Fibroblast of skin of left quadriceps (primary cell): ENCODE data around the gene MARCHF3.
"Not testable (repeated sequence)": the region's sequence is repeated elsewhere in the genome, so short reads cannot be mapped to it uniquely, and the experiment has no call there.

Experiments
- DNase-seq, 2 experiments: peaks; one replicate each; pipeline ENCODE4 v3.0.0-alpha.2; 2013; ENCODE audit warnings: low read depth in 2 of 2

The MARCHF3 gene

DNA sequence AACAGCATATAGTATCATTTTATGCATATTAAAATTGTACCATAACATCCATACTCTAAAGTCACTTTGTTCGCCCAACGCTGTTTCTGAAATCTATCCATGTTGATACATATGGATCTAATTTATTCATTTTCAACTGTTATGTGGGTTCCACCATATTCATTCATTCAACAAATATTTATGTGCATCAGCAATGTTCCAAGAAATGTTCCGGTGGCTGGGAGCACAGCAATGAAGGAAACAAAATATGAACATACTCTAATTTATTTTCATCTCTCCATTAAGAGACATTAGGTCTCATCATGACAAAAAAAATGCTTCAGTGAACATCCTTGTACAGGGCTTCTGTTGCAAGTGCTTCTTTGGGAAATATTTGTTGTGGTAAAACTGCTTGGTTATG, 75.4 kb downstream of the MARCHF3 start:
- peak; percentile 46 to 51 for DNase-seq

DNA sequence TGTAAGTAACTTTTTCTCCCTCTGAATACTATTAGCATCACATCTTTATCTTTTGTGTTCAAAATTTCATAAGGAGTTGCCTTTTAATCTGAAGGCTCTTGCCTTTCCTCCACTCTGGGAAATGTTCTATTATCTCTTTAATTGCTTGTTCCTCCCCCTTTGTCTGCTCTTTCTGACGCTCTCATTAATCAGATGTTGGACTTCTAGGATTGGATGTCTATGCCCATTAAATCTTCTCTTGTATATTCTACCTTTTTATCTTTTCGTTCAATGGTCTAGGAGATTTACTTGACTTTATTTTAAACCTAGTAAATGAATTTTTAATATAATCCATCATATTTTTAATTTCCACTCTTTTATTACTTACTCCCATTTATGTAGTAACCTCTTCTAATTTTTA, 76.7 kb downstream of the MARCHF3 start:
- DNase-seq, result no peak

DNA sequence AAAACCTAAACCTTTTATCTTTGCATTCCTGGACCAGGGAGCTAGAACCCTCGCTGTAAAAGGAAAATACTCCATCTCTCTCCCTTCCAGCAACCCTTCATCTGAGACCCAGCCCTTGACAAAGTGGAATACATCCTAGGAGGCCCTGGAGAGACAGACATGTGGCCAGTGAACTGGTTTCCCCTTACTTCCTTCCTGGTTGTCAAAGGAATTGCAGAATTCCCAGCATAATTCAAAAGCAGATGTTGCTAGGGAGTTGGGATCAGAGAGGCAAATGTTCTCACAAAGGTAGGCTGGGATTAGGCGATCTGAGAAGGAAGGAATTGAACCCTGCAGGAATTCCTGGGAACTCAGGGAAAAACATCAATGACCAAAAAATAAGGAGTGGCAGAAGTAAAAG, 80.9 kb downstream of the MARCHF3 start:
- DNase-seq, result no peak

DNA sequence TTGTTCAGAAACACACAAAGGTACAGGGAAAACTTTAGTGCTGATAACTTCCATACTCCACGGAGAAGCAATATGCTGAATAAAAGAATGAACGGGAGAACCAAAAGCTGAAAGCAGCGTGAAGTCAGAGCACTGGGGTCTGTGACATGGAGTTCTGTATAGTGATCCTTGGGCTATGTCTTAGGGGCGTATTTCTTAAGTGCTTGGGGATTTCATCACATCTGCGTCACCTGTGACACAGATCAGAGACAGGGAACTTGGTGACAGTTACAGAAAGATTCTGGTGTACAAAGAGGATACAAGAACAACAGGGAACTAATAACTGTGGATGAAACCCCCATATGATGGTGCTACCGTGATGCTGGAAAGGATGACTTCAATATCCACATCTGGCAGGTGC, 81.9 kb downstream of the MARCHF3 start:
- no peak for DNase-seq

DNA sequence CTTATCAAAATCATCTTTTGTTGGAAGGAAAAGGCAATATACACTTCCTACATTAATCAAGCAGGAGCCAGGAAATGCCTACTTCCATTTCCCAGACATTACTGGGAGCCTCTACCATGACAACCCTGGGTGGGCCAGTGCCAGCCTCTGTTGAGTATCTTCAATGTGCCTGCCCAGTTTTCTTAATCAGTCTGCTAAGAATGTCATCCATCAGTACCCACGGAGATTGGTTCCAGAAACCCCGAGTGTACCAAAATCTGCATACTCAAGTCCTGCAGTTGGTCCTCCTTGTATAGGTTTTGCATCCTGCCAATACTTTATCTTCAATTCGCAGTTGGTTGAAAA, 82.4 kb downstream of the MARCHF3 start:
- DNase-seq, result no peak

DNA sequence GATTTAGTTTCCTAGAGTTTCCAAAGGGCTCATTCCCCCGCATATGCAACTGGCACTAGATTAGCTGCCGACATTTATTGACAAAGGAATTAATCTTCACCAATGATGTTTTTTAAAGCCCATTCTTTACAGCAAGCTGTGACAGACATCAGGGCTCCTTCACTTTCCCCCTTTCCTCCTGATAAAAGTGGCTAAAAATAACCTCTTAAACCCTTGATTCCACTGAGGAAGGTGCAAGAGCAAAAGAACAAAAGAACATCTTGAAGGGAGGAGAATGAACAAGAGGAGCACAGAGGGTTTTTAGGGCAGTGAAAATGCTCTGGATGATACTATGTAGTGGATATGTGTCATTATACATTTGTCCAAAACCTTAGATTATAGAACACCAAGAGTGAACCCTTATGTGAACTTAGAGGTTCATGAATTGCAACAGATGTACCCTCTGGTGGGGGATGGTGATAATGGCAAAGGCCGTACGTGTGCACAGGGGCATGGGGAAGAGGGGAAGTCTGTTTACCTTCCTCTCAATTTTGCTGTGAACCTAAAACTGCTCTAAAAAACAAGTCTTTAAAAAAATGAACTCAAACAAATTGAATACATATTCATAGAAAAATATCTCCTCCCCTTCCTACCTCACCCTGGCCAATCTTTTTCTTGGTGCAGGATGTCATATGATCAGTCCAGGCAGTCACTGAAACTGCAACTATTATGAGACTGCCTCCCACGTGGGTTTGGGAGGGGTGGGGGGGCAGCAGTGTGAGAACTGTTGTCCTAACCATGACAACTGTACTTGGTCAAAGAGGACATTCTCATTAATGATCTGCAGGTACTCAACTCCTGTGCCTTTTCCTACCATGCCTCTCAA, 83.0 kb downstream of the MARCHF3 start:
- DNase-seq, result no peak

DNA sequence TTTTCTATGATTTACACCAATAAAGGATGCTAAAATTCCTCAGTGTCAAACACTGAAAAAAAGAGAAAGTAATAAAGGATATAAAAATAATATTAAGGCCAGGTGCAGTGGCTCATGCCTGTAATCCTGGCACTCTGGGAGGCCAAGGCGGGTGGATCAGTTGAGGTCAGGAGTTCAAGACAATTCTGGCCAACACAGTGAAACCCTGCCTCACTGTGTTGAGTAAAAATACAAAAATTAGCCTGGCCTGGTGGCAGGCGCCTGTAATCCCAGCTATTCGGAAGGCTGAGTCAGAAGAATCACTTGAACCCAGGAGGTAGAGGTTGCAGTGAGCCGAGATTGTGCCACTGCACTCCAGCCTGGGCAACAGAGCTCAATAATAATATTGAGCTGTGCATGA, 87.5 kb downstream of the MARCHF3 start:
- DNase-seq, result not testable (repeated sequence)

DNA sequence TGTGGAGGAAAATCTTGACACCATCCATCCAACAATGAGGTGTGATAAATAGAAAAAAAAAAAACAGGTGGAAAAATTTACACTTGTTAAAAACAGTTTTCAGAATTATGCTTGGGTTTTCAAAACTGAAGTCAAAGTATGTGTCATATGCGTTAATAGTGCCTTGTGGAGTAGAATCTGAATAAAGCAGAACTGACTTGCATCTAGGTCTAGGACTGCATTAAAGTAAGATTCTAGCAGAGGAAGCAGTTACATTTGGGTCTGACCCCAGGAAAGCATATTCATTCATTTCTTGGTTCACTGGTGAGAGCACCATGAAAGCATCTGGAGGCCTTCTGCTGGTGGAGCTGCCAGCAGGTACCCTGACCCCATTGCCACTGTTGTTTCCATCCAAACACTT, 89.0 kb downstream of the MARCHF3 start:
- DNase-seq, result no peak

DNA sequence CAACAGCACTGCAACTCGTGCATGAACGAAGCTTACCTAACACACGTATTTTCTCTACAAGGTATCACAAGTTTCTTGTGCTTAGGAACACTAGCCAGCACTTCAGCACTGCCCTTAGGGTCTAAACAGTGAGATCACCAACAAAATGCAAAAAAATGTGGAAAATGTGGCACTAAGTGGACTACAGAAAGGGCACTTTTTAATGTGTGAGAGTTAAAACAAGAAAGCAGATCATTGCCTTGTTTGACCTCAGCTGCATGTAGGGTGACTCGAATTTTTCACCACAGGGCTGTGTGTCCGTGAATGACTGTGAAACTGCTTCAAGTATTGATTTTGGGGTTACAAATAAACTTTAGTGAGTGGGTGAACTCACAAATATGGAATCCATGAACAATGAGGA, 90.5 kb downstream of the MARCHF3 start:
- DNase-seq, result no peak

DNA sequence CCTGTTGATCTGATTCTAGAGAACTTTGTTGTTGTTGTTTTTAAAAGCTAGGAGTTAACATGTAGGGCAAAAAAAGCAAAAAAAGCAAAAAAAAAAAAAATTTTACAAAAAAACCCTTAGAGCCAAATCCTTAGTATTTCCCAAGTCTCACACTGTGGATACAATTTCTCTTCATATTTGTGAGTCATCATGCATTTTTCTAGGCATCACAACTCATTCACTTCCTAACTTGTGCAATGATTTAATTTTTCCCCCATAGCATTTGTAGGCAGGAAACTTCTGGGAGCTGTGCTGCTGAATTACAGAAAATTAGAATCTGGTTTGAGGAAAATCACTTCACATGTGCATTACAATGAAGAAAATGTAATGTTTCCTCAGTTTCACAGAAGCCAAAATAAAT, 91.9 kb downstream of the MARCHF3 start:
- peak; percentile 70 to 71 for DNase-seq

DNA sequence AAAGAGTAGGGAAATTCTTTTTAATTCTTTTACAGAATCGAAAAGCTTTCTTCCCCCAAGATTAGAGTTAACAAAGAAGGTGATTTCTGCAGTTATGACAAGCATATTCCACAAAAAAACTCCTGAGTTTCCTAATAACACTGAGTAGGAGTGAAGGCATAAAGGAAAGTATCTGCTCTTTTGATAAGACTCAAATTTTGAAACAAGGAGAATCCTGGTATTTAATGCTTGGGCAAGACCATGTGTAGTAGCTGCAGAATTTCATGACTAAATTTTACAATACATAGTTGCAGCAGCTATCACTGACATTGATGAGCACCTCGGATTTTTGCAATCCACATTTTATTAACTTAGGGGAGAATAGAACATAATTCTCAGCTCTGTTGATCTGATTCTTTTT, 92.6 kb downstream of the MARCHF3 start:
- DNase-seq, result no peak

DNA sequence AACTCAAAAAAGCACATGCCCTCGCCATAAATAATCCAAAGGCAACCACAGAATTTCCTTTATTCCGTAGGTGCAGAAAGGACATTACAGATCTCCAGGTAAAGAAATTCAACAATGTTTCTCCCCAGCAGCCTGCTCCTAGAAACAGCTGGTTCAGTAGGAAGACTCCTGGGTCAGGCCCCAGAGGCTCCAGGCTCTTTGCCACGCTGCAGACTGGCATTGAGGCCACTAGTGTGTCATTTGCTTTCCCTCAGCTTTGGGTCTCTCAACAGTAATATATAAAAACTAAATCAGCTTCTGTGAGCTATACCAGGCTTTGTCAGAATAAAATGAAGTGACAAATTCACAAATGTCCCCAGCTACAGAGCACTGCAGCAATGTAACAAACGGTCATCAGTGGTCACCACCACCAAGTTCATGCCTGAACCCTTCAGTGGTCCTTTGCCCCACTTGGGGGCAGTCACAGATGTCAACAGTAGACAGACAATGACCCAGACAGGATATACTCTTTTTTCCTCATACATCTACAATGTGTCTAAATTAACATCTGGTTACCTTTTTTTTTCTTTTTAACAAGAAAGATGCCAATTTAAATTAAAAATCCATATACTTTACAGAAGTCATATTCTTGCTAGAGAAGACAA, 93.5 kb downstream of the MARCHF3 start:
- DNase-seq, result no peak

DNA sequence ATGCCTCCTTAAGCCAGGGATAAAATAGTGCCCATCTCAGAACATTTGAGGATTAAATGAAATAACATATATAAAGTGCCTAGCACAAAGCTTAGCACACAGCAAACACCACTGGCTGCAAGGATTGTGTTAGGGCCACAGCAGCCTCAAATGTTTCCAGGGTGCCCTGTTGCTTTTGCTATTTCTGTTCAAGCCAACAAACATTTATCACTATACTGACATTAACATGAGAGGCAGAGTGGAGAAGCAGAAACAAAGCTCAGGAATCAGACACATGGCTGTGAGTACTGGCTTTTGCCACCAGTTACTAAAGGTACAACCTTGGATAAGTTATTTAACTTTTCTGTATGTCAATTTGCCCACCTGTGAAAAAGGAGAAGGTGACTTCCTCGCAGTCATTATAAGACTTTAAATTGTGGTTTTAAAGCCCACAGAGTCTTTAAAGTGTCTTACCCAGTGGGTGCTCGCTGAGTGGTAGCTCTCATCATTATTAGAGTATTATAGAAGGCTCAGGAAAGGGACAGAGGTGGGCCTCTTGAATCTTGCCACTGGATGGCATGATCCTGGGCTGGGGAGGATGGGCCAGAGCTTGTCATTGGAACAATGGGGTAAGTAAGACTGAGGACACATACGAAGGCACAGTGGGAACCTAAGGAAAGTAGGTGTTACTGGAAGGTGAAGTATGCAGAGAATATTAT, 98.2 kb downstream of the MARCHF3 start:
- DNase-seq, result no peak

DNA sequence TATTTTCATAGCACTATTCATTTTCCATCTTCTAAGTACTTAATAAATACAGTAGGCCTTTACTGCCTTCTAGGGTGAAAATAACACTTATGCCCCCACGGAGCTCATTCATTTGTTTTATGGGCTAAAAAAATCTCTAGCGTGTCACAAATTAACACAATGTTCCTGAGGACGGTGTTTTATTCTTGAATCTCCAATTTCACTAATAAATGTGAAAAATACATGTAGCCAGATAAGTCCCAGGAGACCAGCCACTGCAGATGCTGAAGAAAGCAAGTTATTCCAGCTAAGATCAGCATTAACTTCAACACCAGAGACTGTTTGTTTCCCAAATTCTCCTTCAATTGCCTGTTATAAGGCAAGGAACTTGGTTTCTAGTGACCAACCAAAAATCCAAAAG, 102.3 kb downstream of the MARCHF3 start:
- no peak for DNase-seq

DNA sequence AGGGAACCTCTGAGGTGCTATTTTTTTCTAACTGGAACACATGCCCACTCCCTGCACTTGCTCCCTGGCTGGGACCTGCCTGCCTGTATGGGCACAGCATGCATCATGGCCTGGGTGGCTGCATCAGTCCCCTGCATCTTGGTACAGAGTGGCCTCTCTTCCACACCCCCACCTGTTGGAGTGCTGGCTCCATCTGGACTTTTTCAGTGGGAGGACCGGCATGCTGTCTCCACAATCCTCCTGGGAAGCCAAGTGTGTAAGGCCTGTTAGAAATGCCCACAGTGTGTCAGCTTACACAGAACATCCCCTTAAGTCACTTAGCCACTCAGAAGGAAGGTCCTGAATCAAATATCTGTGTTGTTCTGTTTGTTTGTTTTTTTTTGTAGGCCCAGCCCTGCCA, 102.9 kb downstream of the MARCHF3 start:
- DNase-seq, result no peak

DNA sequence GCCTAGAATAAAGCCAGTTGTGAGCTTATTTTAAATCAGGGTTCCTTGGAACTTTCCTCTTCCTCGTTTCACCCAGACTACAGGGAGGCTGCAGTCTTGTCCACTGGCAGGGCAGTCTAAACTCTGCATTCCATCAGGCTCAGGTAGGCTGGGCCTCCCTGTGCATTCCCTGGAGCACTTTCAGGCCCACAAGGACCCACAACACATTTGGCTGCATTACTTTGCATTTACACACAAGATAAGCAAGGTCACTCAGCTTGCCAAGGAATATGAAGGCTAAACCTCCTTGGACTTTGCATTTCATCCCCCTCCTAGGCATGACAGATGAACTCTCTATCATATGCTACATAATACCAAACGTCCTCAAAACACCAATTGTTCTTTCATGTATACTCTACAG, 104.2 kb downstream of the MARCHF3 start:
- no peak for DNase-seq

DNA sequence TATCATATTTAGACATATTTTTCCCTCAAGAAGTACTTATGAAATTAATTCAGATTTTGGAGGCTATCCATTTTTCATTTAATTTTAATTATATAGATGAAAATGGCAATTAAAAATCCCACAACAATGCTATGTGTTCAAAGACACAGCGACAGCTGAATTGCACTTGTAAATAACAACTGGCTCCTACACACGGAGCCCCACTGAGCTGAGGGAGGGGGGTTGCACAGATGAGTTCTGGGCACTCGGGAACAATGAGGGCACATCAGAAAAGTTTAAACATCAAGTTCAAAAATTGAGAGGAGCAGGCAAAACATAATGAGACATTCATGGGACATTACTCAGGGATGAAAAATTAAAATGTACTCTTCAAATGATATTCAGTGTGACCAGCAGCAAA, 104.9 kb downstream of the MARCHF3 start:
- no peak for DNase-seq

DNA sequence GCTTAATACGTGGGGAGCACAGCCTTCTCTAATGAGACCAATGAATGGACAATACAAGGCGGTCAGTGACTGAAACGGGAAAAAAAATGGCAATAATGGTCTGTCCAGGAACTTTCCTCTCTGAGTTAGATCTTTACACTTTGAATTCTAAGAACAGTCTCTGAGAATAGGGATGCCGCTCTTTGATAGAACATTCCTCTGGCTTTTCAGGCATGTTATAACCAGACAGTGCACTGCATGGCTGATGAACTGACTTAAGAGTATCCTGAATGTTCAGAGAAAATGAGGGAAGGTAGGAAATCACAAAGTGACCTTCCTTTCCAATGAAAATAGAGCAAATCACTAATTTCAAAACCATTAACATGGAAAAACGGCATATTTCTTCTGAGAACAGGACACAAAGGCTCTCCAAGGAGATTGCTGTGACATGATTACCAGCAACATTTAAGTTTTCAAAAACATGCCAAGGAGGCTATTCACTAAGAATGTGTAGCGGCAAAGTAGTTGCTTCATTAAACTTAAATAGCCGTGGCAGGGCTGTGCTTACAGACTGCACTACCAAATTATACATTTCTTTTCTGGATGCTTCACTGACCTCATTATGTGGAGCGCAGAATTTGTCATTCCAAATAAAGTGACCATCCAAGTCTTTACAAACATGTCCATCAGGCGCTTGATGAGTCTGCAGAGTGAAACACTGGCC, 105.9 kb downstream of the MARCHF3 start:
- DNase-seq, result no peak

DNA sequence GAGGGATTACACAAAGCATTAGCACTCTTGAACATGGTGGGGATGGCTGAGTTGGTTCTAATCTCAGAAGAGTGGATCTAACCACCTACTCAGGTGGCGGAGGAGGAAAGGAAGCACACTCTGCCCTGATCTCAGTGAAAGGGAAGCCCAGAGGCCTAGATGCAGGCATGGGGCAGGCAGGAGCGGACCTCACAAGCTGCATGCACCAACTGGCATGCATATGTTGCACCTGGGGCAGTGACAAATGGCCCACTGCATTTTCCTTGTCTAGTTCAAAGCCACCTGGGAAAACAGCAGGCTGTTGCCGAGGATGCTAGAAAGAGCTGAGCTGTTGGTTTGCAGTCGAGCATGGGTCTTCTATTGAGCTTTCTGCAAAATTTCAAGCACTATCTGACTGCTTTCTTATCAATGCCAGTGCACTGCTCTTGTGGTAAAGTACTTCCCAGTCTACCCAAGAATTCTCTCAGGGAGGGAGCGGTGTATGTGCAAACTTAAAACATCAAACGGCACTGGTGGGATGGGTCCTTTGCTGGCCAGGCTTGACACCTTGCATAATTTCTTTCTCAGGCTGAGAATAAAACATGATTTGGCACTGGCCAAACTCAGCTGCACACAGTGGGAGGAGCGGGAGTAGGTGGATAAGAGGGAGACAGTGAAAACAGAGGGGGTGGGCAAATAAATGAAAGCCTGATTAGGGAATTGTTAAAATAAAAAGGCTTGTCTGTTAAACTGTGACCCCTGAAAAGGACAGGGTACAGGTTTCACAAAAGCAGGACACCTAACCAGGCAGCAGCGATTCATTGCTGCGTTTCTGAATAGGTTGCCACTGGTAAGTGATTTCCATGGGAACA, 108.9 kb downstream of the MARCHF3 start:
- no peak for DNase-seq

DNA sequence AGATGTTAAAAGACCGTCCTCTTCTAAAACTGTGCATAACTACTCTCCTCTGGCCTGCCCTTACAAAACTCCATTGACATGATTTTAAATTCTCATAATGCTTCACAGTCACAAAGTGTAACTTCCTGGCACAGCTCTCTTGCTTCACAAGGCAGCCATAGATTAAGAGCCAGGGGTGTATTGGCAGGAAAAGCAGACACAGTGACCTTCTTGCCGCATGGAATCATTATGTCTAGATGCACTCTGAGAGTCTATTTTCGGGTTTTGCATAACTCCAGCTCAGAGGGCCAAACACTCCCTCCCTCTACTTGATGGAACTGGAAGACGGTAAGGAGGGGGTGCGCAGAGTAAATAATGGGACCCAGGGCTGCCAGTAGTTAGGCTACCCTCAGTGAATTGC, 110.1 kb downstream of the MARCHF3 start:
- DNase-seq, result no peak

DNA sequence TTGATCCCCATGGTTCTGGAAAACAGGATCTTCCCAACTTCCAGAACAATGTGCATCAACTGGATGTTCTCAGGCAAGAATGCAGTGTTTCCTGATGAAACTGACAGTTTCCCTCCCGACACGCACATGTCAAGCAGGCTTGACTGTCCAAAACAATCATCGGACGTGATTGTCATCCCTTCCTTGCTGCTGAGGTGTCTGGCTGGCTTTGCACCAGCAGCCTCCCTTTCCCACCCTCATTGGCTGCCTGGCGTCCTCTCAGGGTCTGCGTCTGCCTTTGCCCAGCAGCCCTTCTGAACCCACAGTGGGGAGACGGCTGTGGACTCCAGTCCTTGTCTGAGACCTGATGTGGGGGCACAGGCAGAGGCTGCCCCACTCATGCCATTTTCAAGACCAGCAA, 110.8 kb downstream of the MARCHF3 start:
- DNase-seq, result no peak

DNA sequence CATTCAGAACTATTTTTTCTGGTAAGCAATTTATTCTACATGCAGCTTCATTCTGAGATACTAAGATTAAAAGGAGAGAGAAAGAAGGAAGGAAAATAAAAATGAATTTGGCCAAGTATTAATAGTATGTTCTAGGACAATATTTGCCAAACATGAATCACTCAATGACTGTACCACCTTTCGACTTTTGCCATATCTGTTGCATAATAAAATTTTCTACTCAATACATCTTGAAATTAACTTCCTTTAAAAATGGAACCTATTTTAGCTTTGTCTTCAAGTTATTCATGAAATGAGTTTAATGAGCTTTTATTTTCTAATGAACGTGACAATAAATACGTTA, 111.8 kb downstream of the MARCHF3 start:
- DNase-seq, result no peak
